ENCODE measurements around the gene SLC38A11. TPM values are rescaled to one million over a fixed set of nuclear protein-coding genes. Genes with fewer than 3 reads are reported as not detected.

The SLC38A11 gene
- total RNA-seq, 1 experiment from 2014 or later: not detected

DNA sequence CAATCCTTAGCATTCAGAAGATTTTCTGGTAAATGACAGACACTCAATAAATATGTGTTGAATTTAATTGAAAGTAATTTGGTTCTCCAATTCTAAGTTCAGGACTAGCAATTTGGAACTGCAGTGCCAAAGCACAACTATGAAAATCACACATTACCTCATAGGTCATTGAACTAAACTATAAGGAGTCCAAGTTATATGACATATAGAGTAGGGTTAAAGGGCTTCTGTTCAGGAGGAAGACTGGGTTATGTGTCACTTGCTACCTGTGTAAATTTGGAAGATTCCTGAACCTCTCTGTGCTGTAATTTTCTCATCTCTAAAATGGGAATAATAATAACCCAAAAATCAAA, 85.9 kb downstream of the SLC38A11 start:
- no TSS peak for BruUV-seq (replicated peaks)
- Histone ChIP-seq H3K9me3 (ENCODE audit: control insufficient read depth in 1 of 2, insufficient read depth in 1 of 2, low read depth in 1 of 2, low read length in 2 of 2) (no peaks in the 10 kb centered on the region), H3K79me2 (ENCODE audit: insufficient read depth, low read length) (no peaks in the 10 kb centered on the region), H4K20me1 (ENCODE audit: insufficient read depth) (no peaks in the 10 kb centered on the region), H3K27me3 (ENCODE audit: insufficient read depth, low read length) (no peaks in the 10 kb centered on the region), H2AFZ (ENCODE audit: low read depth, low read length, poor library complexity, severe bottlenecking) (no peak overlapping the region), H3K4me1 (ENCODE audit: control insufficient read depth in 1 of 2, insufficient read depth in 2 of 2, low read length in 2 of 2) (no peaks in the 10 kb centered on the region), H3K9ac (ENCODE audit: low read length) (no peak overlapping the region), H3K27ac (ENCODE audit: low read depth, low read length) (no peak overlapping the region), H3K9me2 (ENCODE audit: insufficient read depth) (no peaks in the 10 kb centered on the region), H3K36me3 (ENCODE audit: control insufficient read depth in 1 of 2, insufficient read depth in 2 of 2, low read length in 2 of 2) (no peaks in the 10 kb centered on the region), H3K4me3 (replicated peaks in 1 of 2; ENCODE audit: low read depth in 1 of 2, low read length in 2 of 2) (no peak overlapping the region), H3K4me2 (ENCODE audit: low read length) (no peak overlapping the region)
- ATAC-seq (no peak), DNase-seq (ENCODE audit: low read depth, low spot score) (no peak)
- POLR2A ChIA-PET: no interaction called here
- RAD21 ChIA-PET (ENCODE audit: low non-redundant PET in 1 of 2, low total read pairs in 2 of 2, uncharacterized antibody in 2 of 2, unreplicated experiment in 2 of 2): no interaction called here
- no peak for TF ChIP-seq RAD21 (IDR thresholded peaks at IDR 0.05; ENCODE audit: low read depth)
- no peak for TF ChIP-seq EZH2 (IDR thresholded peaks at IDR 0.05)
- no peak for TF ChIP-seq CEBPB (IDR thresholded peaks at IDR 0.05; ENCODE audit: low read depth)
- no peak for TF ChIP-seq POLR2A (IDR thresholded peaks at IDR 0.05; ENCODE audit: borderline replicate concordance, extremely low read depth, insufficient read depth, insufficient read length)
- no peak for TF ChIP-seq ZFX (IDR thresholded peaks at IDR 0.05)
- TF ChIP-seq, protein P1, sequence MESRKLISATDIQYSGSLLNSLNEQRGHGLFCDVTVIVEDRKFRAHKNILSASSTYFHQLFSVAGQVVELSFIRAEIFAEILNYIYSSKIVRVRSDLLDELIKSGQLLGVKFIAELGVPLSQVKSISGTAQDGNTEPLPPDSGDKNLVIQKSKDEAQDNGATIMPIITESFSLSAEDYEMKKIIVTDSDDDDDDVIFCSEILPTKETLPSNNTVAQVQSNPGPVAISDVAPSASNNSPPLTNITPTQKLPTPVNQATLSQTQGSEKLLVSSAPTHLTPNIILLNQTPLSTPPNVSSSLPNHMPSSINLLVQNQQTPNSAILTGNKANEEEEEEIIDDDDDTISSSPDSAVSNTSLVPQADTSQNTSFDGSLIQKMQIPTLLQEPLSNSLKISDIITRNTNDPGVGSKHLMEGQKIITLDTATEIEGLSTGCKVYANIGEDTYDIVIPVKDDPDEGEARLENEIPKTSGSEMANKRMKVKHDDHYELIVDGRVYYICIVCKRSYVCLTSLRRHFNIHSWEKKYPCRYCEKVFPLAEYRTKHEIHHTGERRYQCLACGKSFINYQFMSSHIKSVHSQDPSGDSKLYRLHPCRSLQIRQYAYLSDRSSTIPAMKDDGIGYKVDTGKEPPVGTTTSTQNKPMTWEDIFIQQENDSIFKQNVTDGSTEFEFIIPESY (IDR thresholded peaks at IDR 0.05; ENCODE audit: extremely low read depth, insufficient replicate concordance, low read length): no peak
- no peak for TF ChIP-seq TCF7L2 (IDR thresholded peaks at IDR 0.05; ENCODE audit: borderline replicate concordance, extremely low read depth, insufficient read depth, insufficient read length)
- TF ChIP-seq, protein P2, sequence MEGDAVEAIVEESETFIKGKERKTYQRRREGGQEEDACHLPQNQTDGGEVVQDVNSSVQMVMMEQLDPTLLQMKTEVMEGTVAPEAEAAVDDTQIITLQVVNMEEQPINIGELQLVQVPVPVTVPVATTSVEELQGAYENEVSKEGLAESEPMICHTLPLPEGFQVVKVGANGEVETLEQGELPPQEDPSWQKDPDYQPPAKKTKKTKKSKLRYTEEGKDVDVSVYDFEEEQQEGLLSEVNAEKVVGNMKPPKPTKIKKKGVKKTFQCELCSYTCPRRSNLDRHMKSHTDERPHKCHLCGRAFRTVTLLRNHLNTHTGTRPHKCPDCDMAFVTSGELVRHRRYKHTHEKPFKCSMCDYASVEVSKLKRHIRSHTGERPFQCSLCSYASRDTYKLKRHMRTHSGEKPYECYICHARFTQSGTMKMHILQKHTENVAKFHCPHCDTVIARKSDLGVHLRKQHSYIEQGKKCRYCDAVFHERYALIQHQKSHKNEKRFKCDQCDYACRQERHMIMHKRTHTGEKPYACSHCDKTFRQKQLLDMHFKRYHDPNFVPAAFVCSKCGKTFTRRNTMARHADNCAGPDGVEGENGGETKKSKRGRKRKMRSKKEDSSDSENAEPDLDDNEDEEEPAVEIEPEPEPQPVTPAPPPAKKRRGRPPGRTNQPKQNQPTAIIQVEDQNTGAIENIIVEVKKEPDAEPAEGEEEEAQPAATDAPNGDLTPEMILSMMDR (IDR thresholded peaks at IDR 0.05 in 2 of 3, conservative IDR thresholded peaks at IDR 0.05 in 1 of 3; ENCODE audit: borderline replicate concordance in 1 of 3, insufficient read depth in 1 of 3, low read depth in 2 of 3, low read length in 2 of 3): no peak
- intact Hi-C loops (cut with micrococcal nuclease): no loop called here
- CTCF ChIA-PET: interaction anchor here (1.1 kb wide), 1 partner anchor 27 kb away, joined by 3 read pairs; the partner anchor contains the start of gene COBLL1

Data from HCT116 (cell line).